Measurements from ENCODE around the gene MYBBP1A.
"Not testable (repeated sequence)": the region's sequence is repeated elsewhere in the genome, so short reads cannot be mapped to it uniquely, and the experiment has no call there.

The MYBBP1A gene

DNA sequence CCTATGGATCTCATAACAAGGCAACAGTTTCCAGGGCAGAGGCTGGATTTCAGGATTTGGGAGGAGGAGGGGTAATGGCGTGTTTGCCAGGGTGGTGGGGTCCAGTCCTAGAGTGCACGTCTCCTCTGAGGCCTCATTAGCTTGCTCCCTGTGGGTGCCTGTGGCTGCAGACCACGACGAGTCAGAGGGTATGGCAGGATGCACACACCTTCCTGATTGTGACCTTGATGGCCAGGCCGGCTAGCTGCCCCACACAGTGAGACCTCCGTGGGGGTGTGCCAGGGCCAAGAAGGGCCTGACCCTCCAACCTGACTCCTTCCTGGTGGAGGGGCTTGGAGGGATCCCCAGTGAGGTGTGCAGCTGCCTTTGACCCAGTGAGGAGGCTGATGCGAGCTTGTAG, 25.1 kb upstream of the MYBBP1A start:
- H3K36me3 ChIP-seq = no peaks in the 10 kb centered on the region
- no peaks in the 10 kb centered on the region for H3K9me3 ChIP-seq (replicated peaks in 1 of 11)
- H3K4me1 ChIP-seq = peaks cover 21 to 48% (median 39%) of the 10 kb centered on the region in 10 experiments
- H4K20me1 ChIP-seq = peaks cover 0 to 24% (median 5%) of the 10 kb centered on the region in 11 experiments; a peak in 7 of 22 replicates
- H3K4me2 ChIP-seq = no peak overlapping the region
- no peak overlapping the region for H3K9ac ChIP-seq
- H3K27ac ChIP-seq = no peak overlapping the region
- H3K4me3 ChIP-seq = no peak overlapping the region
- H3K27me3 ChIP-seq = peaks cover 34 to 41% (median 37%) of the 10 kb centered on the region in 11 experiments
- TF ChIP-seq Cebpa-rat (IDR thresholded peaks at IDR 0.05) = no peak

- no peak overlapping the region for H3K9ac ChIP-seq
- H3K36me3 ChIP-seq = no peaks in the 10 kb centered on the region
- H3K4me3 ChIP-seq = no peak overlapping the region
- H4K20me1 ChIP-seq = peaks cover 0 to 18% (median 2%) of the 10 kb centered on the region in 11 experiments; a peak in 5 of 22 replicates
- no peaks in the 10 kb centered on the region for H3K9me3 ChIP-seq (replicated peaks in 1 of 11)
- no peak for TF ChIP-seq Cebpa-rat (IDR thresholded peaks at IDR 0.05)
- no peak overlapping the region for H3K27ac ChIP-seq
- H3K4me2 ChIP-seq = no peak overlapping the region
- peaks cover 27 to 35% (median 31%) of the 10 kb centered on the region in 11 experiments for H3K27me3 ChIP-seq
- peaks cover 18 to 43% (median 36%) of the 10 kb centered on the region in 10 experiments for H3K4me1 ChIP-seq
Measured at GRCh38 chr17:4579678-4580077, 24.5 kb upstream of the MYBBP1A start.

- not testable (repeated sequence) for H3K27ac ChIP-seq; H4K20me1 ChIP-seq; H3K9me3 ChIP-seq (replicated peaks in 1 of 11); H3K9ac ChIP-seq; H3K4me2 ChIP-seq; H3K4me3 ChIP-seq; H3K36me3 ChIP-seq
- peaks cover 15 to 30% (median 23%) of the 10 kb centered on the region in 10 experiments for H3K4me1 ChIP-seq
- peaks cover 14 to 21% (median 17%) of the 10 kb centered on the region in 11 experiments for H3K27me3 ChIP-seq
Measured at GRCh38 chr17:4578349-4578748, 23.2 kb upstream of the MYBBP1A start.

GRCh38 chr17:4577386-4577993, 22.3 kb upstream of the MYBBP1A start:
- H3K4me1 ChIP-seq = peaks cover 15 to 25% (median 19%) of the 10 kb centered on the region in 10 experiments
- peak overlapping the region in 10 of 11 experiments; percentile 29 to 83 (median 72); a peak in 19 of 22 replicates for H3K4me2 ChIP-seq

DNA sequence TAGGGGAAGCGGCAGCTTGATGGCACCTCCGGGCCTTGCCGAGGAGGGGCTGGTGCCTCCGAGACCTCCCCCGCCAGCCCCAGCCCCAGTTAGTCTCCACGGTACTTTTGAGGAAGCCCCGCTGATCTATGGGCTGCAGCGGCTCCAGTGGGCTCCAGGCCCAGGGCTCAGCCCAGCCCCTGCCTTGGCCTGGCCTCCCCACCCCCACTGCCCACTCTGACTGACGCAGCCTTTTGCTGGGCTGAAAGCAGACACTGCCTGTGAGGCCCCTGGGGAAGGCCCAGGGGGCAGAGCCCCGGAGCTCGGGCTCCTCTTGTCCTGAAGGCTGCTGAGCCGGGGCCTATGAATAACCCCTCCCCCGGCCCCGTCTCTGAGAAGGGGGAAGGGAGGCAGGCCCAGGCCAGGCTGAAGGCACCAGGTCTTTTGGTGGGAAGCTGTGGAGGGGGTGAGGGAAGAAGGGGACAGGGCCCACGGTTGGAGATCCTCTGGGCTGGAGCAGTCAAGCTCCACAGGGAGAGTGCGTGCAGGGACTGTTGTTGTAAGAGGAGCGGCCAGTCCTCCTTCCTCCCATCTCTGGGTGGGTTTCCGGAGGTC, 21.6 kb upstream of the MYBBP1A start:
- TF ChIP-seq Cebpa-rat (IDR thresholded peaks at IDR 0.05) = no peak
- Histone ChIP-seq H4K20me1 (no peaks in the 10 kb centered on the region), H3K9ac (peak overlapping the region in 7 of 11 experiments; percentile 16 to 59 (median 38); a peak in 12 of 22 replicates), H3K27me3 (peaks cover 0 to 6% (median 2%) of the 10 kb centered on the region in 11 experiments; a peak in 10 of 22 replicates), H3K4me1 (peaks cover 15 to 25% (median 19%) of the 10 kb centered on the region in 10 experiments), H3K27ac (peak overlapping the region in 7 of 11 experiments; percentile 24 to 57 (median 37); a peak in 10 of 22 replicates), H3K4me2 (peak overlapping the region in 10 of 11 experiments; percentile 29 to 83 (median 72); a peak in 20 of 22 replicates), H3K4me3 (no peak overlapping the region), H3K36me3 (no peaks in the 10 kb centered on the region), H3K9me3 (replicated peaks in 1 of 11) (no peaks in the 10 kb centered on the region)

More at GRCh38 chr17:4577386-4577993, 22.3 kb upstream of the MYBBP1A start:
- H4K20me1 ChIP-seq = no peaks in the 10 kb centered on the region
- H3K4me3 ChIP-seq = no peak overlapping the region
- H3K27ac ChIP-seq = peak overlapping the region in 7 of 11 experiments; percentile 24 to 57 (median 37); a peak in 9 of 22 replicates
- no peaks in the 10 kb centered on the region for H3K36me3 ChIP-seq
- H3K9me3 ChIP-seq (replicated peaks in 1 of 11) = no peaks in the 10 kb centered on the region
- peaks cover 6 to 13% (median 9%) of the 10 kb centered on the region in 11 experiments; a peak in 21 of 22 replicates for H3K27me3 ChIP-seq
- H3K9ac ChIP-seq = peak overlapping the region in 7 of 11 experiments; percentile 16 to 59 (median 38); a peak in 10 of 22 replicates
- TF ChIP-seq Cebpa-rat (IDR thresholded peaks at IDR 0.05) = no peak

DNA sequence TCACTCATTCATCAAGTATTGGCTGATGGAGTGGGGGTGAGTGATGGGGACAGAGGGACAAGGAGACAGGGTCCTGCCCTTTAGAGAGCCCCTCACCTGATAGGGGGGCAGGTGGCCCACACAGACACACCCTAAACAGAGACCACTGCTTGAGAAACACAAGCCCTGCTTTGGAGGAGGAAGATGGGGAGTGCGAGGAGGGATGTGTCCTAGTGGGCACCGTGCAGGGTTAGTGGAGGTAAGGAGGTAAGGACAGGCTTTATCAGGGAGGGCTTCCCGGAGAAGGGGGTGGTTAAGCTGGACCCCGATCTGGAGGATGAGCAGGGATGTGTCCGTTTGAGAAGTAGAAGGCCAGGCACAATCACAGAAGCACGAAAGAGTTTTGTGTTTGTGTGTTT, 21.0 kb upstream of the MYBBP1A start:
- no peak overlapping the region for H3K4me3 ChIP-seq
- H3K9ac ChIP-seq = 0 out of 22 replicates have a peak overlapping the region, but pooled peaks of 1 of the 11 experiments have one; percentile 13

DNA sequence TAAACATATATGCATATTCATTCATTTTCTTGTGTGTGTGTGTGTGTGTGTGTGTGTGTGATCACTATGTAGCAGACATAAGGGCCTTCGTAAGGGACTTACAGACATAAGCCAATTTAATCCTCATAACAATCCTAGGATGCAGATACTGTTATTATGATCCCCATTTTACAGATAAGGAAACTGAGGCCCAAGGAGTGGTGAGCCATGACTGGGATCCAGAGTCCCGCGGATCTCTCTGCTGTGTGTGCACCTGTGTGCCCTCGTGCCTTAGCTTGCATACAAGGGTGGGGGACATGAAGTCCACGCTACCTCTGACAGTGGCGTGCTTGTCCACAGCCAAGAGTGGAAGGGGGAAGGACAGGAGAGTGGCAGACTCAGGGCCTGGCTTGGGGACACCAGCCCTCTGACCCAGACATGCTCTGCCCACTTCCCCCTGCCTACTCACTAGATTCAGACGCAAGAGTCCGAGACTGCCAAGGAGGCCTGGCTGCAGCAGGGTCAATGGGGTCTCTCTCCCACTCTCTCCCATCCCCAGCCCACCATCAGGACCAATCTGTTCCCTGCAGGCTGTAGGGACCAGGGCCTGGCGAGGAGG, 19.4 kb upstream of the MYBBP1A start:
- H3K27ac ChIP-seq = no peak overlapping the region
- H3K9ac ChIP-seq = no peak overlapping the region
- H3K27me3 ChIP-seq = no peaks in the 10 kb centered on the region
- no peak overlapping the region for H3K4me2 ChIP-seq
- TF ChIP-seq Cebpa-rat (IDR thresholded peaks at IDR 0.05) = no peak
- H3K4me1 ChIP-seq = peaks cover 15 to 29% (median 21%) of the 10 kb centered on the region in 10 experiments
- no peaks in the 10 kb centered on the region for H4K20me1 ChIP-seq
- H3K36me3 ChIP-seq = no peaks in the 10 kb centered on the region
- no peaks in the 10 kb centered on the region for H3K9me3 ChIP-seq (replicated peaks in 1 of 11)
- H3K4me3 ChIP-seq = no peak overlapping the region

More for the DNA sequence above, 21.0 kb upstream of the MYBBP1A start:
- peak overlapping the region in 7 of 11 experiments; percentile 61 to 83 (median 74); a peak in 12 of 22 replicates for H3K4me2 ChIP-seq
- no peaks in the 10 kb centered on the region for H3K36me3 ChIP-seq
- TF ChIP-seq Cebpa-rat (IDR thresholded peaks at IDR 0.05) = no peak
- H3K27me3 ChIP-seq = no peaks in the 10 kb centered on the region
- H4K20me1 ChIP-seq = no peaks in the 10 kb centered on the region
- peaks cover 15 to 25% (median 19%) of the 10 kb centered on the region in 10 experiments for H3K4me1 ChIP-seq
- H3K9me3 ChIP-seq (replicated peaks in 1 of 11) = no peaks in the 10 kb centered on the region
- no peak overlapping the region for H3K27ac ChIP-seq

- H3K4me2 ChIP-seq = peak overlapping the region in 3 of 11 experiments; percentile 27 to 72 (median 34); a peak in 6 of 22 replicates
- H3K4me3 ChIP-seq = no peak overlapping the region
- no peaks in the 10 kb centered on the region for H3K9me3 ChIP-seq (replicated peaks in 1 of 11)
- peaks cover 15 to 31% (median 21%) of the 10 kb centered on the region in 10 experiments for H3K4me1 ChIP-seq
- 0 out of 22 replicates have a peak overlapping the region, but pooled peaks of 1 of the 11 experiments have one; percentile 17 for H3K9ac ChIP-seq
- no peaks in the 10 kb centered on the region for H3K27me3 ChIP-seq
- no peaks in the 10 kb centered on the region for H3K36me3 ChIP-seq
- no peak for TF ChIP-seq Cebpa-rat (IDR thresholded peaks at IDR 0.05)
- H3K27ac ChIP-seq = no peak overlapping the region
- H4K20me1 ChIP-seq = no peaks in the 10 kb centered on the region
Measured at GRCh38 chr17:4573669-4574068, 18.5 kb upstream of the MYBBP1A start.

DNA sequence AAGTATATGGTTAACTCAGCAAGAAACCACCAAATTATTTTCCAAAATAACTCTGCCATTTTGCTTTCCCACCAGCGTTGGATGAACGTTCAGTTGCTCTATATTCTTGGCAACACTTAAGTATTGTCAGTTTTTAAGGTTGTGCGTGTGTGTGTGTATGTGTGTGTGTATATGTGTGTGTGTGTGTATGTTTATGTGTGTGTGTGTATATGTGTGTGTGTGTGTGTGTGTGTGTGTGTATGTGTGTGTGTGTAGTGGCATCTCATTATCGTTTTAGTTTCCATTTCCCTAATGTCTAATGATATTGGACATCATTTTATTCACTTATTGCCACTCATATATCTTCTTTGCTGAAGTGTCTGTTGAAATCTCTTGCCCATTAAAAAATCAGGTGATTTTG, 17.9 kb upstream of the MYBBP1A start:
- H3K27me3 ChIP-seq = no peaks in the 10 kb centered on the region
- no peak overlapping the region for H3K4me3 ChIP-seq
- H3K9ac ChIP-seq = no peak overlapping the region
- peak overlapping the region in 1 of 11 experiments; percentile 34; a peak in 1 of 22 replicates for H3K4me2 ChIP-seq
- H3K4me1 ChIP-seq = peaks cover 15 to 31% (median 21%) of the 10 kb centered on the region in 10 experiments
- no peaks in the 10 kb centered on the region for H3K9me3 ChIP-seq (replicated peaks in 1 of 11)
- H4K20me1 ChIP-seq = no peaks in the 10 kb centered on the region
- no peak overlapping the region for H3K27ac ChIP-seq
- TF ChIP-seq Cebpa-rat (IDR thresholded peaks at IDR 0.05) = no peak
- H3K36me3 ChIP-seq = no peaks in the 10 kb centered on the region

All from BLaER1 treated with 17β-estradiol and CSF1 and Interleukin-3, amounts not matched to agents 10 nM and 100 nM (cell line).